A673 (cell line): Measurements from ENCODE around the gene PLOD2. TPM values are rescaled to one million over a fixed set of nuclear protein-coding genes. Genes with fewer than 3 reads are reported as not detected.

Source experiments
- Bru-seq: library from RNA; stranded (reverse); fragments of 400-500 nt; gene quantifications from one replicate; lab custom pipeline; 2021; lab: Mats Ljungman, UMichigan
- BruChase-seq, 2 experiments: library from RNA; stranded (reverse); fragments of 400-500 nt; gene quantifications; one replicate each; lab custom pipeline; 2021; lab: Mats Ljungman, UMichigan
- BruUV-seq: library from RNA; stranded (reverse); fragments of 400-500 nt; replicated peaks from 2 replicates; lab custom pipeline; 2021; lab: Mats Ljungman, UMichigan
- CTCF ChIA-PET: fragments of 300-600 bp; sonication (Branson Sonifier 250); formaldehyde crosslinking; loops from one replicate; lab custom pipeline; 2022; ENCODE audit warnings: antibody characterized with exemption; lab: Charles Lee
- POLR2A ChIA-PET: fragments of 300-600 bp; sonication (Branson Sonifier 250); formaldehyde crosslinking; loops from one replicate; lab custom pipeline; 2022; ENCODE audit warnings: antibody characterized with exemption; ENCODE audit not compliant: low non-redundant PET; lab: Charles Lee
- DNase-seq: peaks from one replicate; pipeline ENCODE4 v3.0.0-alpha.2; 2015; ENCODE audit warnings: low spot score
- H3K27ac ChIP-seq: fragments of 200-600 bp; sonication (generic); 2 replicates; pipeline ENCODE4 v1.5.1; 2016; ENCODE audit warnings: mixed run types, low read depth, mild to moderate bottlenecking, mixed read lengths, antibody characterized with exemption, low read length; ENCODE audit not compliant: poor library complexity, severe bottlenecking
- H3K27me3 ChIP-seq: fragments of 200-600 bp; sonication (generic); replicated peaks from 2 replicates; pipeline ENCODE4 v1.6.1; 2017; ENCODE audit warnings: mixed run types, low read depth, mild to moderate bottlenecking, mixed read lengths, antibody characterized with exemption, low read length; ENCODE audit not compliant: insufficient read depth, poor library complexity
- H3K36me3 ChIP-seq: fragments of 200-600 bp; sonication (generic); 2 replicates; pipeline ENCODE4 v1.6.1; 2016; ENCODE audit warnings: mixed run types, mild to moderate bottlenecking, mixed read lengths, antibody characterized with exemption, low read length; ENCODE audit not compliant: insufficient read depth, poor library complexity, severe bottlenecking
- H3K4me1 ChIP-seq: fragments of 200-600 bp; sonication (generic); 2 replicates; pipeline ENCODE4 v1.6.1; 2017; ENCODE audit warnings: mixed run types, mild to moderate bottlenecking, mixed read lengths, antibody characterized with exemption, low read length; ENCODE audit not compliant: insufficient read depth, poor library complexity, severe bottlenecking
- H3K4me3 ChIP-seq: fragments of 200-600 bp; sonication (generic); 2 replicates; pipeline ENCODE4 v1.5.1; 2016; ENCODE audit warnings: low read depth, mixed run types, mild to moderate bottlenecking, mixed read lengths, low read length; ENCODE audit not compliant: poor library complexity, severe bottlenecking
- H3K9me3 ChIP-seq: fragments of 200-600 bp; sonication (generic); 2 replicates; pipeline ENCODE4 v1.6.1; 2016; ENCODE audit warnings: mixed run types, low read depth, mild to moderate bottlenecking, mixed read lengths, antibody characterized with exemption, low read length; ENCODE audit not compliant: poor library complexity, severe bottlenecking
- EZH2 ChIP-seq: fragments of 200-600 bp; sonication (generic); IDR thresholded peaks from 2 replicates; pipeline ENCODE4 v1.6.1; 2017; ENCODE audit warnings: borderline replicate concordance, low read depth, mild to moderate bottlenecking, mixed read lengths, antibody characterized with exemption, low read length; ENCODE audit not compliant: poor library complexity, severe bottlenecking
- intact Hi-C: fragments of 100-400 bp; cut with micrococcal nuclease; formaldehyde crosslinking; loops from one replicate; pipeline ENCODE4 v1.10.0; 2022; ENCODE audit not compliant: unreplicated experiment
- long read RNA-seq: library from polyadenylated mRNA; stranded (forward); transcript quantifications from one replicate; pipeline ENCODE4 v2.0.0, GENCODE V29; 2022
- total RNA-seq: library from RNA; stranded (reverse); gene quantifications from 2 replicates; pipeline ENCODE4 v1.2.3, GENCODE V29; 2021
- TF ChIP-seq, protein P1 (sequence below): fragments of 300-800, 200-600 bp; sonication (generic); conservative IDR thresholded peaks from 2 replicates; pipeline ENCODE4 v1.5.1; 2017; ENCODE audit warnings: low read depth, mild to moderate bottlenecking, antibody characterized with exemption, low read length, moderate library complexity, mixed read lengths

The PLOD2 gene
- 34.6 and 35.2 TPM in 2 replicates for total RNA-seq
- Bru-seq, nascent RNA, result percentile 82 among the genes with signal in this experiment
- BruChase-seq, experiment 1, labeled RNA remaining after a 2-hour chase, result percentile 68 among the genes with signal in this experiment
- BruChase-seq, experiment 2, labeled RNA remaining after a 6-hour chase, result percentile 74 among the genes with signal in this experiment
- long read RNA-seq, transcript PLOD2-201 (20 exons, 3,732 nt), result major isoform, 48 of 80 reads
- long read RNA-seq, transcript PLOD2-202 (19 exons, 3,665 nt), result minor isoform, 19 of 80 reads
- long read RNA-seq, partial matches to known transcripts, result 3 of 80 reads
- long read RNA-seq, other reads (novel, unspliced or antisense), result 8 of 80 reads

DNA sequence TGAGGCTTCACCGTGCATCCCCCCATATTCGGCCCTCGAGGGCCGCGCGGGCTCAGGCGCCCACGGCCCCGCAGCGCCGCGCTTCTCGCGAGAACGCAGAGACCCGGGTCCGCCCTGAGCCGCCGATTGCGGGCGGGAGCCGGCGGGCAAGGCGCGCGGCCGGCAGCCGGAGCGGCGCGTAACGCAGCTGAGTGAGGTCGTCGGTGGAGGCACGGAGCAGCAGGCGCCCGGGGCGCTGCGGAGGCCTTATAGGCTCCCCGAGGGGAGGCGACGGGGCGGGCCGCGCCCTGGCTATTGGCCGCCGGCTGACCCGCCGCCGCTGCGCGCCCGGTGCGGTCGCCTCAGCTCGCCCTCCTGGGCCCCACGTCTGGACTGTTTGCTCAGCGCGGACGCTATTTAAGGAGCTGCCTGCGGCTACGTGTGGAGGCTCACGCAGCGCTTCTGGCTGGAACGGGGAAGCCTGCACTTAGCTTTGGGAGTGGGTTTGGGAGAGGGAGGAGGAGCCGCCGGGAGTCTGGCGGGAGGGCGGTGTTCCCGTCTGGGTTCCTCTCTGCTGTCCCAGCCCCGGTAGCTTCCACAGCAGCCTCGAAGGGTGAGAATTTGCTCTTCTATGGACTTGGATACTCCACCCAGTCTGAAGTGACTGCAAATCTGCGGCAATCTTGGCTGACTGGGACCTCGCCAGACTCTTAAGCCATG lies at the start of gene PLOD2:
TSS of gene PLOD2 (minus strand) at position 221 of the 699 bp plus-strand sequence. CDS start at position 26, 195 bp downstream.
- no peaks in the 10 kb centered on the region for H3K36me3 ChIP-seq
- intact Hi-C loops, result no loop called here
- peak; percentile 82 for DNase-seq
- H3K9me3 ChIP-seq, result no peaks in the 10 kb centered on the region
- H3K4me1 ChIP-seq, result peaks cover 32% of the 10 kb centered on the region
- peak within 1 kb of the TSS; percentile 82 for H3K4me3 ChIP-seq
- BruUV-seq, result no TSS peak
- CTCF ChIA-PET, result interaction anchor here (2.2 kb wide), 1 partner anchor 96 kb away, joined by 14 read pairs; no protein-coding TSS in a partner anchor
- TF ChIP-seq, protein P1, sequence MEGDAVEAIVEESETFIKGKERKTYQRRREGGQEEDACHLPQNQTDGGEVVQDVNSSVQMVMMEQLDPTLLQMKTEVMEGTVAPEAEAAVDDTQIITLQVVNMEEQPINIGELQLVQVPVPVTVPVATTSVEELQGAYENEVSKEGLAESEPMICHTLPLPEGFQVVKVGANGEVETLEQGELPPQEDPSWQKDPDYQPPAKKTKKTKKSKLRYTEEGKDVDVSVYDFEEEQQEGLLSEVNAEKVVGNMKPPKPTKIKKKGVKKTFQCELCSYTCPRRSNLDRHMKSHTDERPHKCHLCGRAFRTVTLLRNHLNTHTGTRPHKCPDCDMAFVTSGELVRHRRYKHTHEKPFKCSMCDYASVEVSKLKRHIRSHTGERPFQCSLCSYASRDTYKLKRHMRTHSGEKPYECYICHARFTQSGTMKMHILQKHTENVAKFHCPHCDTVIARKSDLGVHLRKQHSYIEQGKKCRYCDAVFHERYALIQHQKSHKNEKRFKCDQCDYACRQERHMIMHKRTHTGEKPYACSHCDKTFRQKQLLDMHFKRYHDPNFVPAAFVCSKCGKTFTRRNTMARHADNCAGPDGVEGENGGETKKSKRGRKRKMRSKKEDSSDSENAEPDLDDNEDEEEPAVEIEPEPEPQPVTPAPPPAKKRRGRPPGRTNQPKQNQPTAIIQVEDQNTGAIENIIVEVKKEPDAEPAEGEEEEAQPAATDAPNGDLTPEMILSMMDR, result no peak
- H3K27me3 ChIP-seq, result no peaks in the 10 kb centered on the region
- H3K27ac ChIP-seq, result peak within 1 kb of the TSS; percentile 85
- POLR2A ChIA-PET, result no interaction called here

DNA sequence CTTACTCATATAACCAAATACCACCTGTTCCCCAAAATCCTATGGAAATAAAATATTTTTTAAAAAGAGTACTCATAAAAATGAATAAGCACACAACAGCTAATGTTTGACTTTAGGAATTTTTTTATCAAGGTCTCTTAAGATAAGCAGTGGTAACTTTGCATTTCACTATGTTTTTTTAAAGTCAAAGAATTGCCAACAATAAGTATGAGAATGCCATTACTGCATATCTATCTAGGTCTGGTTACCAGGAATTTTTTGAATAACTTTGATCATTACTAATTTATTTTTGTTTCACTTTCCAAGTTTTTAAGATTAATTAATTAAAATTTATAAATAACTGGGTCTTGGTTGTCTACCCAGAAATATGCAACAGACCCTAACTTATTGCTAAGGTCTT lies 48.4 kb upstream of the PLOD2 start:
- intact Hi-C loops, result no loop called here
- no peaks in the 10 kb centered on the region for H3K36me3 ChIP-seq
- no peaks in the 10 kb centered on the region for H3K4me1 ChIP-seq
- H3K4me3 ChIP-seq, result no peak overlapping the region
- TF ChIP-seq EZH2, result no peak
- TF ChIP-seq, protein P1, result no peak
- DNase-seq, result no peak
- ChIA-PET CTCF (no interaction called here), POLR2A (no interaction called here)
- no peak overlapping the region for H3K27ac ChIP-seq
- no TSS peak for BruUV-seq
- H3K27me3 ChIP-seq, result no peaks in the 10 kb centered on the region
- H3K9me3 ChIP-seq, result no peaks in the 10 kb centered on the region

DNA sequence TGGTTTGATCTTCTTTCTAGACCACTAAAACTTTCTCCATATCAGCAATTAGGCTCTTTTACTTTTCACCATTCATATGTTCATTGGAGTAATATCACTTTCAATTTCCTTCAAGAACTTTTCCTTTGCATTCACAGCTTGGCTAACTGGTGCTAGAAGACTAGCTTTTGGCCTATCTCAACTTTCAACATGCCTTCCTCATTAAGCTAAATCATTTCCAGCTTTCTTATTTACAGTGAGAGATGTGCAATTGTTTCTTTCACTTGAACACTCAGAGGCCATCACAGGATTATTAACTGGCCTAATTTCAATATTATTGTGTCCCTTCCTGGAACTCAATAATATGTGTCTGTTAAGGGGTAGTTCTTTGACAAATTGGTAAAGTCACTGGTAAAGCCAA lies 42.8 kb upstream of the PLOD2 start:
- ChIA-PET CTCF (no interaction called here), POLR2A (no interaction called here)
- Histone ChIP-seq H3K27me3 (no peaks in the 10 kb centered on the region), H3K36me3 (no peaks in the 10 kb centered on the region), H3K9me3 (no peaks in the 10 kb centered on the region), H3K4me1 (no peaks in the 10 kb centered on the region), H3K4me3 (no peak overlapping the region), H3K27ac (no peak overlapping the region)
- DNase-seq, result no peak
- TF ChIP-seq, protein P1, result no peak
- TF ChIP-seq EZH2, result no peak
- intact Hi-C loops, result no loop called here
- no TSS peak for BruUV-seq
